ENCODE data around the gene GALK2. TPM values are rescaled to one million over a fixed set of nuclear protein-coding genes. Genes with fewer than 3 reads are reported as not detected.
"Not testable (repeated sequence)": the region's sequence is repeated elsewhere in the genome, so short reads cannot be mapped to it uniquely, and the experiment has no call there.

GALK2 gene
- total RNA-seq, 1 donor from 2014 or later = 38.3 TPM

- intact Hi-C loops (cut with micrococcal nuclease) = no loop called here
- ATAC-seq (no peak), DNase-seq (no peak)
Observed at GRCh38 chr15:49255966-49256759, 86.1 kb downstream of the GALK2 start.

DNA sequence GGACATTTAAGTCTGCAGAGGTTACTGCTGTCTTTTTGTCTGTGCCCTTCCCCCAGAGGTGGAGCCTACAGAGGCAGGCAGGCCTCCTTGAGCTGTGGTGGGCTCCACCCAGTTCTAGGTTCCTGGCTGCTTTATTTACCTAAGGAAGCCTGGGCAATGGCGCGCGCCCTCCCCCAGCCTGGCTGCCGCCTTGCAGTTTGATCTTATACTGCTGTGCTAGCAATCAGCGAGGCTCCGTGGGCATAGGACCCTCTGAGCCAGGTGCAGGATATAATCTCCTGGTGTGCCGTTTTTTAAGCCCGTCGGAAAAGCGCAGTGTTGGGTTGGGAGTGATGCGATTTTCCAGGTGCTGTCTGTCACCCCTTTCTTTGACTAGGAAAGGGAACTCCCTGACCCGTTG lies 95.1 kb downstream of the GALK2 start:
- ATAC-seq; intact Hi-C loops (cut with micrococcal nuclease); DNase-seq: not testable (repeated sequence)

DNA sequence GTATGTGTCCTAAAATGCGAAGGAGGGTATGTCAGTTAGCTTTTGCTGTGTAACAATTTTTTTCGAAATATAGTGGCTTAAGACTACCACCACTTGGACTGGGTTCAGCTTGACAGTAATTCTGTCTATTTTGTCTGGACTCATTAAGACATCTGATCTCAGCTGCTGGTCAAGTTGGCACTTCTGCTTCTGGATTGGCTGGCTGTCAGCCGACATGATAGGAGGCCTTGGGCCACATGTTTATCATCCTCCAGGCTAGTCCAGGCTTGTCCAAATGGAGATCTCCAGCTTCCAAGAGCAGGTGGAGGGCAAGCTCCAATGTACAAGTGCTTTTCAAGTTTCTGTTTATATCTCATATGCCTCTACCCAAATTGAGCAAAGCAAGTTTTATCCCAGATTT lies 95.9 kb downstream of the GALK2 start:
- intact Hi-C loops (cut with micrococcal nuclease) = no loop called here
- ATAC-seq (no peak), DNase-seq (no peak)

- ATAC-seq (peak; percentile 95), DNase-seq (peak; percentile 30)
- intact Hi-C loops (cut with micrococcal nuclease) = no loop called here
Observed at GRCh38 chr15:49270541-49271421, 100.7 kb downstream of the GALK2 start.

- no peak for DNase-seq
- intact Hi-C loops (cut with micrococcal nuclease) = no loop called here
Observed at GRCh38 chr15:49273734-49274318, 103.8 kb downstream of the GALK2 start.

DNA sequence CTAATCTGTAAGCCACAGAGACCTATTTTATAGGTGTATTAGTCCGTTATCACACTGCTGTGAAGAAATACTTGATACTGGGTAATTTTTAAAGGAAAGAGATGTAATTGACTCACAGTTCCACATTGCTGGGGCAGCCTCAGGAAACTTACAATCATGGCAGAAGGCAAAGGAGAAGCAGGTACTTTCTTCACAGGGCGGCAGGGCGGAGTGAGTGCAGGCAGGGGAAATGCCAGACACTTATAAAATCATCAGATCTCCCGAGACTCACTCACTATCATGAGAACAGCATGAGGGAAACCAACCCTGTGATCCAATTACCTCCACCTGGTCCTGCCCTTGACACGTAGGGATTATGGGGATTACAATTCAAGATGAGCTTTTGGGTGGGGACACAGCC lies 108.7 kb downstream of the GALK2 start:
- ATAC-seq (no peak), DNase-seq (no peak)
- intact Hi-C loops (cut with micrococcal nuclease) = no loop called here

More at GRCh38 chr15:49273734-49274318, 103.8 kb downstream of the GALK2 start:
- ATAC-seq = no peak

DNA sequence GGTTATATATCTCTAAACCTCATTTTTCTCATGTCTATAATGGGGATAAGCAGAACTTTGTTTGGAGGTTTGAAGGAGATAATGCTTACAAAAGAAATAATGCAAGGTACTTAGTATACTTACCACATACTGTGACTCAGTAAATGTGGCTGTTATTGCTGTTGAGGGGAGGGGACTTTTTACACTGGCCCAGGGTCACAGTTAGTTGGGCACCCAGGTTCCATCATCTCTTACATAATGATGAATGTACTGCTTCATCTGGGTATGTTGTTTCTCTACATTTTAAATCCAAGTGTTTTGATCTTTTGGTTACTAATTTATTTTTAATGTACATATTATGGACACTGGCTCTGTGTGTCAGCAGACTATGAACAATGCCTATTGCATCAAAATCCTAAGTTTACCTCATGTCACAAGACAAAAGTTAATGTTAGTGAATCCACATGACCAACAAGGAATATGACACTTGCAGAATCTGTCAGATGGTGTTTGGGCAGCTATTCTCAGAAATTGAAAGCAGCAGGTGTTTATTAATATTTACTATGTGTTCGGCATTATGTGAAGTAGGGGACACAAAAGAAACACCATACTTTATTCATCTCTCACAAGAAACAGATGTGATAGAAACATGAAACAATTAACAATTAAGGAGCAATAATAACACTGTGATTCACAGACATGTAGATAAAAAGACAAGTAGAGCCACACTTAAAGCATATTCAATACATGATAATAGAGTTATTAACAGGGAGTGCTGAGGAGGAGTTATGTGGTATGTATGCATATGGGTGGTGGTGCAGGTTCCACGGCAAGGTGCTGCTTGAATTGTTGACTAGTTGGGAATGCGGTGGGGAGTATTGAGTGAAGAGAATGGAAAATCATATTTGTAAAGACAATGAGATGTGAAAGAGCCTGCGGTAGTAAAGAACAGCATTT lies 109.7 kb downstream of the GALK2 start:
- ATAC-seq (no peak), DNase-seq (no peak)
- intact Hi-C loops (cut with micrococcal nuclease) = no loop called here

DNA sequence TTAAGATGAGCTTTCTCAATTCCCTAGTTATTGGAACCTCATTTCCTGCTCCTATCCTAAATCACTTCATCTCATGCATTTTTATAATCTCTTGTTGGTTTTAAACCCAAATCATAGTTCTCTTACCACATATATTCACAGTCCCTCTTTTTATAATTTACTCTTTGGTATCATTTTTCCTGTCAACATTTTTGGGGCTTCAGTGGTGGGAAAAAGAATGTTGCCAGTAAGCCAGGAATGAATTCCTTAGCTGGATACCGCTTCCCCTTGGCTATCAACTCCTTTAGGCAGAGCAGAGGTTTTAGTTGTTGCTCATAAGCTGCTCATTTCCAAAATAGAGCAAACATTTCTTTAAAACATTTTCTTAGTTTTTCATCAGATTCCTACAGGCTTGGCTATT lies 112.3 kb downstream of the GALK2 start:
- intact Hi-C loops (cut with micrococcal nuclease) = no loop called here
- no peak for DNase-seq
- no peak for ATAC-seq

DNA sequence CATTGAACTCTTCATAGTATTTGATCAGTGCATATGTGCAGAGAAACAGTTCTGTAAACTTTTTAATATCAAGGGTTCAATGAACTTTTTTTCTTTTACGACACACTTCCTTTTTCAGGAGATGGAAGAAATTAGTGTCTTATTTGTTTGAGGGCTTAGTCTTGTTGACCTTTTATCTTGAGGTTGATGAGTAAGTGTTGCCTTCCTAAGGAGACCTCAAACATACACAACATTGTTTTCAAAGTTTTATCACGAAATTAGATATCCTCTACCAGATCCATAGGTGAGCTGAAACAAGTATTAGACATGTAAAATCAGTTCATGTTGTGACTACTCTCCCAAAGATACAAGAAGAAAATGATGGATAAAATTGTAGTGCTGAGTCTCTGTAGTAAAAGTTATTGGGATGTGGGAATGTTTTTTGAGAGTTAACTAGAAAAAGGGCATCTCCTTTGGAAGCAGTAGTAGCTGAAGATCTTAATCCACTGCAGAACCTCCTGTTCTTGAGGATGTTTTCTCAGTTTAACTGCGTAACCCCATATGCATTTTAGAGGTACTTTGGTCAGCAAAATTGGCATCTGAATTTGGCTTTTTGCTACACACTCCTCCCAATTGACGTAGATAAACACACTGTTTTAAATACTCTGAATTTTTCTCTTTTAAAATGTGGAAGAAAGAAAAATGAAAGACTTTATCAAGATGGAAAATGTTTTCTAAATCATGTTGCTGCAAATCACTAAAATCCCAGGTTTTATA lies 116.8 kb downstream of the GALK2 start:
- intact Hi-C loops (cut with micrococcal nuclease) = no loop called here
- ATAC-seq = peak; percentile 48
- DNase-seq = no peak

DNA sequence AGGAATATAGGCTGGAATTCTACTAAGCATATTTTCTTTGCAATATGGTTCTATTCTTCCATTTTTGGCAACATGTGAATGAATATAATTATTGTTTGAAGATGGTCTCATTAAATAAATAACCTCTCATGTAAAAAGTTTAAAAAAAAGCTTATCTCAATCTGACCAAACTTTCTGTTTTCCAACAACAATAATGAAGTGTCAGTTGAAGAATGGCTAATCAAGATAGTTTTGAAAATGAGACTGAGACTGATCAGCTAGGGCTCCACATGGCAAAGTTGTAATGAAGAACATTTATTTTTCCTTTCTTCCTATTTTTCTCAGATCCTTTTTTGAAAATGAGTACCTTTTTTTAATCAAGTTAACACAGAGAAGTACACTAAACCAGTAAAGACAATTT lies 117.4 kb downstream of the GALK2 start:
- intact Hi-C loops (cut with micrococcal nuclease) = no loop called here
- ATAC-seq (no peak), DNase-seq (no peak)

DNA sequence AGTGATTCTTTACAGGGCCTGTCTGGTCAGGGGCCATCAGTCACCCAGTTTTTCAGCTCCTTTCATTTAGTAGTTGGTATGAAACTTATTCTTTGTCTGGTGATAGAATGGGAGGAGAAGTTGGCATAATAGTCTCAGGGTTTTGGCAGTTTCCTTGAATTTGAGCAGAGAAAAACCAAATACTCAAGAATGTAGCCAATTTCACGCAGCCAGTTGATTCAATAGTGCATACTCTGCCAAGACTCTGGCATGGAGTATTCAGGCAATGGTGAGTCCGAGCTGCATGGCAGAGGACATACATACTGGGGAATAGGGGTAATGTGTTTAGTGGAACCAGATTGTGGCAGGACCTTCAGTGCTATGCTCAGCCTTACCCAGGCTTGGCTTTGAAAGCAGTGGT lies 118.3 kb downstream of the GALK2 start:
- ATAC-seq (no peak), DNase-seq (no peak)
- intact Hi-C loops (cut with micrococcal nuclease) = no loop called here

DNA sequence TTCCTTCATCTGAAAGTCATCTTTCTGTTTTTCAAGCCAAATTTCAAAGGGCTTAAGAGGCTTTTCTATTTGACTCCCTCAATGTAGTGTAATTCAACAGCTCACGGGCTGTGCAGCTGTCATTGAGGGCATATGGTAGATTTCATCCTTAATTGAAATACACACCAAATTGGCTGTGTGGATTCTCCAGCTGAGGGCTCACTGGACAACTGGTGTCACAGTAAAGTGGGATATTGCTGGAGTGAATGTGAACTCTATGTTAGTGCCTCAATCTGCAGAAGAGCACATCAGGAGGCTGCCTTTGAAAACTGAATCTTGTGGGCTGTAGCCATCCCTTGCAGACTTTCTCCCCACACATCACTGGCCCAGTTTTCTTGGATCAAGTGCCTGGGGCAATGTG lies 120.1 kb downstream of the GALK2 start:
- DNase-seq (no peak), ATAC-seq (peak; percentile 84)
- intact Hi-C loops (cut with micrococcal nuclease) = no loop called here

GRCh38 chr15:49293941-49294340 lies 123.9 kb downstream of the GALK2 start:
- ATAC-seq = no peak
- no peak for DNase-seq
- intact Hi-C loops (cut with micrococcal nuclease) = no loop called here

- ATAC-seq (no peak), DNase-seq (no peak)
- intact Hi-C loops (cut with micrococcal nuclease) = no loop called here
Observed at GRCh38 chr15:49296258-49296657, 126.2 kb downstream of the GALK2 start.

- DNase-seq (no peak), ATAC-seq (no peak)
- intact Hi-C loops (cut with micrococcal nuclease) = no loop called here
Observed at GRCh38 chr15:49297584-49297983, 127.5 kb downstream of the GALK2 start.

DNA sequence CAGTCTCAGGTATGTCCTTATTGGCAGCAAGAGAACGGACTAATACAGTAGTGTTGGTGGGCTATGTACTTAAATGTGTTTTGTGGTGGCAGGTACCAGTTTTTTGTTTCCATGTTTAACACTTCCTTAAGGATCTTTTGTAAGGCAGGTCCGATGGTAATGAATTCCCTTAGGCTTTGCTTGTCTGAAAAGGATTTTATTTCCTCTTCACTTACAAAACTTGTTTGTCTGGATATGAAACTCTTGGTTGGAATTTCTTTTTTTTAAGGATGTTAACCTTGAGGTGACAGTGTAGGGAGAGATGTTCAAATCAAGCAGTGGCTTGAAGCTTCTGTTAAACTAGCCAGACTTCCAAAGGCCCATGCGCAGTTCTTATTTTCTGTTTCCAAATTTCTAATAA lies 130.8 kb downstream of the GALK2 start:
- intact Hi-C loops (cut with micrococcal nuclease) = no loop called here
- ATAC-seq (no peak), DNase-seq (no peak)

DNA sequence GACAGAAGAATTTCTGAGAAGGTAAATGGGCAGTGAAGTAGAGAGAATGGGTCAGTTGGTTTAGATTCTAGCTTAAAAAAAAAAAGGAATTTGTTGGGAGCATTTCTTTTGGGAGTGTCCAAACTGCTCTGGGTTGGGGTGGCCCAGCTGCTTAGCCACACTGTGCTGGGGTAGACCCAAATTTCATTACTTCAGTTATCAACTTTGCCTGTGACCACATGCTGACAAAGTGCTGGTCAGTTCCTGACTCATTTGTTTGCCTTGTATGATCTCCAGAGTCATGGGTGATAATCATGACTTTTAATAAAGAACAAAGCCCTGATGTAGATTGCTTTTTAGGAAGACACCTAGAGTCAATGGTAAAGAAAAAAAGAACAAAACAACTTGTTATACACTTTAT lies 131.5 kb downstream of the GALK2 start:
- DNase-seq (no peak), ATAC-seq (peak; percentile 27)
- intact Hi-C loops (cut with micrococcal nuclease) = no loop called here

GRCh38 chr15:49303003-49303402 lies 133.0 kb downstream of the GALK2 start:
- ATAC-seq (no peak), DNase-seq (no peak)
- intact Hi-C loops (cut with micrococcal nuclease) = no loop called here

Measured in left ventricle myocardium superior (tissue), 1 donor.